ENCODE measurements around the gene PRUNE2.

Gene PRUNE2

GRCh38 chr9:76629205-76629990 is 276.5 kb downstream of the PRUNE2 start:
- DNase-seq (ENCODE audit: low read depth, low spot score): peak; percentile 6

- DNase-seq (ENCODE audit: low read depth, low spot score): no peak
Observed at GRCh38 chr9:76628155-76628554, 277.8 kb downstream of the PRUNE2 start.

GRCh38 chr9:76626980-76627379 is 278.9 kb downstream of the PRUNE2 start:
- no peak for DNase-seq (ENCODE audit: low read depth, low spot score)

- no peak for DNase-seq (ENCODE audit: low read depth, low spot score)
Observed at GRCh38 chr9:76626141-76626540, 279.8 kb downstream of the PRUNE2 start.

- DNase-seq (ENCODE audit: low read depth, low spot score): peak; percentile 14
Observed at GRCh38 chr9:76624391-76625048, 281.4 kb downstream of the PRUNE2 start.

- no peak for DNase-seq (ENCODE audit: low read depth, low spot score)
Observed at GRCh38 chr9:76620996-76621395, 284.9 kb downstream of the PRUNE2 start.

GRCh38 chr9:76620581-76620980 is 285.3 kb downstream of the PRUNE2 start:
- DNase-seq (ENCODE audit: low read depth, low spot score): peak; percentile 27

- no peak for DNase-seq (ENCODE audit: low read depth, low spot score)
Observed at GRCh38 chr9:76619640-76620039, 286.3 kb downstream of the PRUNE2 start.

- no peak for DNase-seq (ENCODE audit: low read depth, low spot score)
Observed at GRCh38 chr9:76619197-76619596, 286.7 kb downstream of the PRUNE2 start.

- peak; percentile 20 for DNase-seq (ENCODE audit: low read depth, low spot score)
Observed at GRCh38 chr9:76618762-76619161, 287.2 kb downstream of the PRUNE2 start.

- no peak for DNase-seq (ENCODE audit: low read depth, low spot score)
Observed at GRCh38 chr9:76617497-76618175, 288.3 kb downstream of the PRUNE2 start.

- DNase-seq (ENCODE audit: low read depth, low spot score): no peak
Observed at GRCh38 chr9:76616780-76617179, 289.1 kb downstream of the PRUNE2 start.

- no peak for DNase-seq (ENCODE audit: low read depth, low spot score)
Observed at GRCh38 chr9:76615177-76615603, 290.7 kb downstream of the PRUNE2 start.

- DNase-seq (ENCODE audit: low read depth, low spot score): no peak
Observed at GRCh38 chr9:76613974-76614373, 291.9 kb downstream of the PRUNE2 start.

GRCh38 chr9:76613150-76613781 is 292.6 kb downstream of the PRUNE2 start:
- no peak for DNase-seq (ENCODE audit: low read depth, low spot score)

- DNase-seq (ENCODE audit: low read depth, low spot score): no peak
Observed at GRCh38 chr9:76610011-76610352, 295.9 kb downstream of the PRUNE2 start.

GRCh38 chr9:76609285-76610010 is 296.5 kb downstream of the PRUNE2 start:
- no peak for DNase-seq (ENCODE audit: low read depth, low spot score)

GRCh38 chr9:76608575-76609273 is 297.2 kb downstream of the PRUNE2 start:
- no peak for DNase-seq (ENCODE audit: low read depth, low spot score)

GRCh38 chr9:76607730-76608436 is 298.0 kb downstream of the PRUNE2 start:
- no peak for DNase-seq (ENCODE audit: low read depth, low spot score)

GRCh38 chr9:76605321-76605900 is 300.5 kb downstream of the PRUNE2 start:
- no peak for DNase-seq (ENCODE audit: low read depth, low spot score)

All from astrocyte of the hippocampus (primary cell).